ENCODE data around the gene ZNF148.
A peak's percentile ranks its signal among the peaks of the same experiment; 100 is the strongest.
"Not testable (repeated sequence)": the region's sequence is repeated elsewhere in the genome, so short reads cannot be mapped to it uniquely, and the experiment has no call there.

Gene ZNF148, protein sequence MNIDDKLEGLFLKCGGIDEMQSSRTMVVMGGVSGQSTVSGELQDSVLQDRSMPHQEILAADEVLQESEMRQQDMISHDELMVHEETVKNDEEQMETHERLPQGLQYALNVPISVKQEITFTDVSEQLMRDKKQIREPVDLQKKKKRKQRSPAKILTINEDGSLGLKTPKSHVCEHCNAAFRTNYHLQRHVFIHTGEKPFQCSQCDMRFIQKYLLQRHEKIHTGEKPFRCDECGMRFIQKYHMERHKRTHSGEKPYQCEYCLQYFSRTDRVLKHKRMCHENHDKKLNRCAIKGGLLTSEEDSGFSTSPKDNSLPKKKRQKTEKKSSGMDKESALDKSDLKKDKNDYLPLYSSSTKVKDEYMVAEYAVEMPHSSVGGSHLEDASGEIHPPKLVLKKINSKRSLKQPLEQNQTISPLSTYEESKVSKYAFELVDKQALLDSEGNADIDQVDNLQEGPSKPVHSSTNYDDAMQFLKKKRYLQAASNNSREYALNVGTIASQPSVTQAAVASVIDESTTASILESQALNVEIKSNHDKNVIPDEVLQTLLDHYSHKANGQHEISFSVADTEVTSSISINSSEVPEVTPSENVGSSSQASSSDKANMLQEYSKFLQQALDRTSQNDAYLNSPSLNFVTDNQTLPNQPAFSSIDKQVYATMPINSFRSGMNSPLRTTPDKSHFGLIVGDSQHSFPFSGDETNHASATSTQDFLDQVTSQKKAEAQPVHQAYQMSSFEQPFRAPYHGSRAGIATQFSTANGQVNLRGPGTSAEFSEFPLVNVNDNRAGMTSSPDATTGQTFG

DNA sequence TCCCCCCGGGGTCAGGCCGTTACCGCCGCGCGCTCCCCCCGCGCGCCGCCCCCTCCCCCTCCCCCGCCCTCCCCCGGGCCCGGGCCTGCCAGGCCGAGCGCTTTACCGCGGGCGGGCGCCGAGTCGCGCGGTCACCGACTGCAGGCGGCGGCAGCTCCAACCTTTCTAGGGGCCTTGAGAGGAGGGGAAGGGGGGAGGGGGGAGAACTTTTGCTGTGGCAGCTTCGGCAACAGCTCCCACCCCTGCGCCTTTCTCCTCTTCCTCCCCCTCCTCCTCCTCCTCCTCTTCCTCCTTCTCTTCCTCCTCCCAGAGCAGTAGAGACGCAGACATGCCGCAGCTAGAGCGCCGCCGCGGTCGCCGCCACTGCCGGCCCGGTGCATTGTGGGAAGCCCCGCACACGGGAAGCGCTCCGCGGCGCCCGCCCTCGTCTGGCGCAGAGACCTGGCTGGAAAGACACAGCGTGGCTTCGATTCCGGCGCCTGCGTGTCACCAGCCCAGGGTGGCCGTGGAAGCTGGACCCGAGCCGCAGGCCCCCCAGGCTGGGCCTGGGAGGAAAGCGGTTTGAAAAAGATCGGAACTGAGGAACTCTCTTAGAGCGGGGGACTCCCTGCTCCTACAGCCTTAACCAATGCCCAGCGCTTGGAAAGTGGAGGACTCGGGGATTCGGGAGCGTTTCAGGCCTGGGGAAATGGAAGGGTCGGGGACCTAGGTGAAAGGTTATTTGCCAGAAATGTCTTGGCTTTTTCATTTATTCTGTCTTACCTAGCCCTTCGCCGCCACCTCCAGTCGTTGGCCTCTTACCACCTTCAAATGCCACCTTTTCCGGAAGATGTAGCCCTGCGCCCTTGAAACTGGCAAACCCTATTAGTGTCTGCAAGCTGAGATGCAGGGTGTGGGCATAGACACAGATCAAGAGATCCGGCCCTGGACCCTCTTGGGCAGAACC lies at the start of gene ZNF148:
TSS of gene ZNF148 (minus strand) at position 330 of the 946 bp plus-strand sequence. CDS start 61,685 bp downstream, outside the sequence.
- peak; percentile 86 for DNase-seq (ENCODE audit: low read depth)

DNA sequence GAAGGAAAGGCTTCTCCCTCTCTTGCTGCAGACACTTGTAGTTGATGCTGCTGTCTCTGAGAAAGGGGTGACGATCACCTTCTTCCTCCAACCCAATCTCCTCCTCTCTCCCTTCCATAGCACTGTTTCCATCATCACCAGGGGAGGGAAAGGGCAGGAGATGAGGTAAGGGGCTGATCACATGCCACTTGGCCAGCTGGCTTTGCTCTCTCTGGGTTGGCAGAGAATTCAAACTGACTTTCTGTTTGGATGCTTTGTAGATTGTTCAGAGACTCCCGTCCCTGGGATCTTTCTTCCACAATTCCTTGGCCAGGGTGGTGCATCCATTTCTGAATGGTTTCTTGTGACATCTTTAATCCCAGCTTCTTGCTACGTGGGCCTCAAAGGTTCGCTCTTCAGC lies 43.2 kb upstream of the ZNF148 start:
- DNase-seq (ENCODE audit: low read depth), result no peak

DNA sequence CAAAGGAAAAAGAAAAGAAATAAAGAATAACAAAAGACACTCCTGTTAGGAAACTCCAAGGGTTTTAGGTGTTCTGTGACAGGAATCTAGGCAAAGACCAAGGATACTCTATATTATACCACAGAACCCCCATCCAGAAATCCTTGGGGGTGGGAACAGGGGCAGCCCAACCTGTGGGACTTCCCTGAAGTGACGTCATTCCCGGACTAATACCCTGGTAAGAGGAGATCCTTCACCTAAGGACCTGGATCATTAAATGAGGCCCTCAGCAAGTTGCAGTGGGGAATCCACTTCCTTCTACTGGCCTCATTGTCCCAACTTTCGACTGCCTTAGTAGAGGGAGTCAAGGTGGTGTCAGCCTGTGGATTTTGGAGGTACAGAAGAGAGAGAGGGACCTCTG lies 41.1 kb upstream of the ZNF148 start:
- no peak for DNase-seq (ENCODE audit: low read depth)

DNA sequence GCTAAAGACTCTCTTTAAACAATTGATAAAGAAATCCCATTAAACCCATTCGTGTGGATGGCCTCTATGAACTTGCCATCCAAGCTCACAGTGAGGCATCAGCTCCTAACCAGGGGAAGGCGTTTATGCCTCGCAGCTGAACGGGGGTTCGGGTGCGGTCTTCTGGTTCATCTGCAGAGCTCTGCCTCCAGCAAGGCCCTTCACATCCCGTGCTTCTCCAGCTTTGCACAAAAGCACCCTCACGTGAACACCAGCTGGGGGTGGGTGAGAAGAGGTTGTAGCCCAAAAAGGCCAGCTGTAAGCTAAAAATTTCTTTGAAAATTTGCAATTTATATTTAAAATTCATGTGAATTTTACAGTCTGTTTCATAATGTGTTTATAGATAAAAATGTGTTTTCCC lies 39.5 kb upstream of the ZNF148 start:
- no peak for DNase-seq (ENCODE audit: low read depth)

DNA sequence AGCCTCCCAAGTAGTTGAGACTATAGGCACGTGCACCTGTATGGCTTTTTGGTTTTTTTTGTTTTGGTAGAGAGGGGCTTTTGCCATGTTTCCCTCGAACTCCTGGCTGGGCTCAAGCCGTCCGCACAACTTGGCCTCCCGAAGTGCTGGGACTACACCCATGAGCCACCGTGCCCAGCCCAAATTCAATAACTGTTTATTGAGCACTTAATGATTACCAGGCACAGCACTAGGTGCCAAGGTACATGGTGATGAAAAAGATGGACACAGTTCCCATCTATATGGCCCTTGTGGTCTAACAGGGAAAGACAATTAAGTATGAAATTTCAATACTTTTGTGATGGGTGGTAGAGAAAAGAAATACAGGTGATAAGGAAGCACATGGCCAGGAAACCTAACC lies 35.8 kb upstream of the ZNF148 start:
- DNase-seq (ENCODE audit: low read depth), result no peak

DNA sequence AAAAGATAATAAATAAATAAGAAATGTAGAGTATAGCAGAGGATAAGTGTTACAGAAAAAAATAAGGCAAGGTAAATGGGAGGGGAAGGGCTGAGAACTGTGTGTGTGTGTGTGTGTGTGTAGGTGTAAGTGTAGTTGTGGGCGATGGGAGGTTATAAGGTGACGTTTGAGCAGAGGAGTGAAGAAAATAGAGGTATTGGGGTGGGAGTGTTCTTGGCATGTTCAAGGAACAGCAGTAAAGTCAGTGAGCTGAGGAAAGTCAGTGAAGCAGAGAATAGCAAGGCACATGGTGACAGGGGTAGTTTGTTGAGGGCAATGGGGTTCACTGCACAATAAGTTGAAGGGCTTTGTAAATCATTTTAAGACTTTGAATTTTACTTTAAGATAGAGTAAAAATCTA lies 30.9 kb upstream of the ZNF148 start:
- DNase-seq (ENCODE audit: low read depth), result no peak

DNA sequence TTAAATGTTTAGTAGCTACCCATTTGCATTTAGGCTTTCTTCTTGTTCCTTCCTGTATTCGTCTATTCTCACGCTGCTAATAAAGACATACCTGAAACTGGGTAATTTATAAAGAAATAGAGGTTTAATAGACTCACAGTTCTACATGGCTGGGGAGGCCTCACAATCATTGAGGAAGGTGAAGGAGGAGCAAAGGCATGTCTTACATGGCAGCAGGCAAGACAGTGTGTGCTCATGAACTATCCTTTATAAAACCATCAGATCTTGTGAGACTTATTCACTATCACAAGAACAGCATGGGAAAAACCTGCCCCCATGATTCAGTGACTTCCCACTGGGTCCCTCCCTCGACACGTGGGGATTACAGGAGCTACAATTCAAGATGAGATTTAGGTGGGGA lies 30.4 kb upstream of the ZNF148 start:
- DNase-seq (ENCODE audit: low read depth), result not testable (repeated sequence)

DNA sequence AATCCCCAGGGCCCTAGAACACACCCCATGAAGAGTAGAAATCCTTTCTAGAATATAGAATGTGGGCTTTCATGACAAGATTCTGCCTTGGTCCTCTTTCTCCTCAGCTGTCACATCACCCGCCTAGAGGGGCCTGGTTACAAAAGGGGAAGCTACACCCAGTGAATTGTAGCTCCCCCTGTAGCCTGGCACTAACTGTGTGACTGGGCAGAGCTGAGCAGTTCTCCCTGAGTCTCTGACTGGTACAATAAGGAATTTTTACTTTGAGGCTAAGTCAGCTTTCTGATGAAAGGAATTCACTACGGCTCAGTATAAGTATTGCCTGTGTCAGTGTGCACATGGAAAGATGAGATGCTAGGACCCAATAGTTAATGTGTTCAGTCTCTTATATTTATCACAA lies 28.7 kb upstream of the ZNF148 start:
- no peak for DNase-seq (ENCODE audit: low read depth)

DNA sequence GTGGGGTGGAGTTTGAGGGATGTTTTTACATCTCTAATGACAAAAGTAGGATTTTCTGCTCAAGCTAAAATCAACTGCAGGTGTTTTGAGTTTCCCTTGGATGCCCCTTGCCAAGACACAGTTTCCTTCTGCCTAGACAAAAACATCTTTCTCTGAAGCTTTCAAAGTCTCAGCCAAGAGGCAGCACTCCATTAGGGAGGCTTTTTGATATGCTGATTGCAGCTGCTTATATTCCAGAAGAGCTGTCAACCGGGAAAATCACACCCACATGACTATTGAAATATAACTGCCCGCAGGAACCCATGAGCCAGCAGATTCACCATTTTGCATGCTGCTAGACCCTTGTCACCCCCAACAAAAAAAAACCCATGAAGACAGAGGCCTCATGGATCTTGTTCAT lies 27.5 kb upstream of the ZNF148 start:
- DNase-seq (ENCODE audit: low read depth), result no peak

DNA sequence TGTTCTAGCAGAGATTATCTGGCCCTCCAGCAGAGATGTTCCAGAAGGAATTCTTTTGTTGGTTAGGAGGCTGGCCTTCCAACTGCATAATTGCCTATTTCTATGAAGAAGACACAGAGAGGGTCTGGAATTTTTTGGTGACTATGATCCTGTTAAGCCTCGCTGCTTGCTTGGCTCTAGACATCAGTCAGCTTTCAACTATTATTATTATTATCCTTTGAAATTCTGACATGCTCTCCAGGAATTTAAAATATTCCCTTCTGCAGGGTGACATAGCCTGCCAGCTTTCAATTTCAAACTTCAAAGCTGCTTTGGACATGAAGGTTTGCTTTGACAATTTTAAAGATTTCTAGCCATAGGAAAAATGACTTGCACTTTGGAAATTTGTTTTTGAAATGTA lies 26.3 kb upstream of the ZNF148 start:
- no peak for DNase-seq (ENCODE audit: low read depth)

DNA sequence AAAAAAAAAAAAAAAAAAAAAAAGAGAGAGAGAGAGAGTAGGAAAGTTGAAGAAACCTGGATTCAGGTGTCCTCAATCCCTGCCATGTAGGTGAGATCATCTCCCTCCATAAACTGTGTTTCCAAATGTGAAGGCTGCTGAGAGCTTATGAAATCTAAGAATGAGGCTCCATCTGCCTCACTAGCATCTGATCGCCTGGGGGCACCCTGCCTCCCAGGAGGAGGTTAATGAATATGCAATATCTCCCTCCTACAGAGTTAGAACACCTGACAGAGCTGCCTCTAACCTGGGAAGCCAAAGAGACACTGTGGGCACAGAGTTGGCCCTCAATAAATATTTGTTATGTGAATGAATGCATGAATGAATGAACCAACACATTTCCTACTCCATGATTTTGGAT lies 23.8 kb upstream of the ZNF148 start:
- no peak for DNase-seq (ENCODE audit: low read depth)

DNA sequence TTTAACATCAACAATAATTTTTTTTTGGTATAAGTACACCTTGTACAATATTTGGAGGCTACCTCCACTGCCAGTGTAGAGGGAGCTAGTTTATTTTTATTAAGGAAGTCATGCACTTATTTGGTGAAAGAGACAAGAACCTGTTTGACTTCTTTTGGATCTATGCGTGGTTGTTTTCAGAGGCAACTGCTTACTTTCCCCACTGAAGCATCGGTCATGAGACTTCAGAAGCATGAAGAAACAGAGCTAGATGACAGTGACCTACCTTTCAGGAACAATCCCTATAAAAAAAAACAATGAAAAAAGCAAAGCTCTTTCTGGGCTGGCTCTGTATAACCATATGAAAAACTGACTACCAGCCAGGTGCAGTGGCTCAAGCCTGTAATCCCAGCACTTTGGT lies 20.0 kb upstream of the ZNF148 start:
- no peak for DNase-seq (ENCODE audit: low read depth)

DNA sequence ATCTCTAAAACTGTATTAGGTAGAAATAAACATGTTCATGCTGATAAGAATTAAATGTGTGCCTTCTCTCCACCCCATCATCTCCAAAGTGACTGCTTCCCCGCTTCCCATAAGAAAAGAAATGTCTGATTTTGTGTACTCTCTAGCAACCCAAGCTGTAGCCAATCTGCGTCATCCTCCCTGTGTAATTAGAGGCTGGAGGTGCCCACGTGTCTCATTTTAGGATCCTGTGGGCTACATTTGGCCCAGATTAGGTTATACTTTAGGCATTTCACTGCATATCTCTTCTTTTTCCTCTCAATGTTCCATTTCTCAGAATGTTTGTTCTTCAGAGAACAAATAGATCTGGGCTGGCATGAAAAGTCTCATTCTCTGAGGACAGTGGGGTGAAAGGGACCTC lies 19.3 kb upstream of the ZNF148 start:
- DNase-seq (ENCODE audit: low read depth), result no peak

DNA sequence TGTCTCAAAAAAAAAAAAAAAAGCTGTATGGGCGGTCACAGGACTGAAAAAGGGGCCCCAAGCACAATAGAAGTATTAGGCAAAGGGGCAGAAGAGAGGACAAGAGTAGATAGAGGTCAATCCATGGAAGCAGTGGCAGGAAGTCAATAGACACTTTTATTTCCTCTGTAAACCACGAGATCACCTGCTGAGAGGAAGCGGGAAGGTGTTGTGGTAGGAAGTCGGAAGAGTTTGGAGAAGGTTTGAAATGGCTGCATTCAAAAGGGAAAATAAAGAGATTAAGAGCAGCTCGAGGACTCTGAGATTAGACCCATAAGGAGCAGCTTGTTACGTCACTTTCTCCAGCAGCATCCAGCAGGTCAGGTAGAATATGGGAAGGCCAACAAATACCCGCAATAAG lies 14.2 kb upstream of the ZNF148 start:
- no peak for DNase-seq (ENCODE audit: low read depth)

DNA sequence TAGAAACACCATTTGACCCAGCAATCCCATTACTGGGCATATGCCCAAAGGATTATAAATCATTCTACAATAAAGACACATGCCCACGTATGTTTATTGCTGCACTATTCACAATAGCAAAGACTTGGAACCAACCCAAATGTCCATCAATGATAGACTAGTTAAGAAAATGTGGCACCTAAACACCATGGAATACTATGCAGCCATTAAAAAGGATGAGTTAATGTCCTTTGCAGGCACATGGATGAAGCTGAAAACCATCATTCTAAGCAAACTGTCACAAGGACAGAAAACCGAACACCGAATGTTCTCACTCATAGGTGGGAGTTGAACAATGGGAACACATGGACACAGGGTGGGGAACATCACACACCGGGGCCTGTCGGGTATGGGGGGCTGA lies 13.2 kb upstream of the ZNF148 start:
- DNase-seq (ENCODE audit: low read depth), result not testable (repeated sequence)

DNA sequence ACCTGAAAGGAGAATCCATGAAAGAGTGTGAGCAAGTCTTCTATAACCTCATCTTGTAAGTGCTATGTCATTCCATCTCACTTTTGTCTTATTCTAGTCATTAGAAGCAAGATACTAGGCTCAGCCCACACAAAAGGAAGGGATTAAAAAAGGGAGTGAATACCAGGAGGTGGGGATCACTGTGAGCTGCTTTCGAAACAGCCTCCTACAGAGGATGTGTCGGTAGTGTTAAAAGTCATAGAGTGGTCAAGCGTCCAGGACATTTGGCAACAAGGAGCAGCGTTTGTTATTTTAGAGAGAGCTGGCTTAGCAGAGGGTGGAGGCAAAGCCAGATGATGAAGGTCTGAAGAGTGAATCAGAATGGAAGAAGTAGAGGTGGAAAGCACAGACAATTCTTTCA lies 11.7 kb upstream of the ZNF148 start:
- no peak for DNase-seq (ENCODE audit: low read depth)

DNA sequence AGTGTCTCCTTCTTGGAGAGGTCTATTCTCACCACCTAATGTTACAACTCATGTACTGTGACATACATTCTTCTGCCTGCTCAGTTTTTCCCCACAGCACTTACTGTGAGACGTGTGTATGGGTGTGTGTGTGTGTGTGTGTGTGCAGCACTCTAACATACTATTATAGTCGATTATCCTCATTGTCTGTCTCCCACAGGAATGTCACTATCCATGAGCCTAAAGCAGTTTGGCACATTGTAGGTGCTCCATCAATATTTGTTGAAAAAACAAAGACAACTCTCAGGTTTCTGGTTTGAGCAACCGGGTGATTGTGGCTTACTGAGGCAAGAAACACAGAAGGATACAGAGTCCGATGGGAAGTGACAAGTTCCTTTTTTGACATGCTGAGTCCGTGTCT lies 8.6 kb upstream of the ZNF148 start:
- no peak for DNase-seq (ENCODE audit: low read depth)

DNA sequence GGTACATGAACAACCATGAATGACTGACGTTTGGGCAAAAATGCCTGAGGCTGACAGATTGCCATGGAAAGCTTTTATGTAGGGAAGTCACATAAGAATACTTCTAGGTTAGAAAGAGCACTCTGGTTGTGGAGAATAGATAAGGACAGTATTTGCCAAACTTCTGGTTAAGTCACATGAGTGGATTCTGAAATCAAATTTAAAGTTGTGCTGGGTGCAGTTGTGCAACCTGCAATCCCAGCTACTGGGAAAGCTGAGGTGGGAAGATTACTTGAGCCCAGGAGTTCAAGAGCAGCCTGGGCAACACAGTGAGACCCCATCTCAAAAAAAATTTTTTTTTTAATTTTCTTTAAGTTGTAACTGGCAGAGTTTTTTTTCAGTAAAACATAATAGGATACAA lies 7.2 kb upstream of the ZNF148 start:
- DNase-seq (ENCODE audit: low read depth), result no peak

DNA sequence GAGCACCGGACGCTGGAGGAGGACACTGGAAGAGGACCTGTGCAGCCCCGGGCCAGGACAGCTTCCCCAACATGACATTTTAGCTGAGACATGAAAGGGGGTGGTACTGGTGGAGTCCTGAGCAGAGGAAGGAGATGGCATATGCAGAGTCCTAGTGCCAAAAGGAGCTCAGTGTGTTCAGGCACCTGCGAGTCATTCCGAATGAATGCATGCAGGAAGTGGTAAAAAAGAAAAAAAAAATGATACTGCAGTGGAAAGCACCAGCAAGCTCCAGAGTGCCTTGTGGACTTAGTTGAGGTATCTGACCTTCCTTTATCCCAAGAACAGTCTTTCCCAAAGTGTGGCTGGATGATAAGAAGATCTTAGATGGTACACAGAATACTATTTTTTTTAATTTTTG lies 6.6 kb upstream of the ZNF148 start:
- DNase-seq (ENCODE audit: low read depth), result no peak

DNA sequence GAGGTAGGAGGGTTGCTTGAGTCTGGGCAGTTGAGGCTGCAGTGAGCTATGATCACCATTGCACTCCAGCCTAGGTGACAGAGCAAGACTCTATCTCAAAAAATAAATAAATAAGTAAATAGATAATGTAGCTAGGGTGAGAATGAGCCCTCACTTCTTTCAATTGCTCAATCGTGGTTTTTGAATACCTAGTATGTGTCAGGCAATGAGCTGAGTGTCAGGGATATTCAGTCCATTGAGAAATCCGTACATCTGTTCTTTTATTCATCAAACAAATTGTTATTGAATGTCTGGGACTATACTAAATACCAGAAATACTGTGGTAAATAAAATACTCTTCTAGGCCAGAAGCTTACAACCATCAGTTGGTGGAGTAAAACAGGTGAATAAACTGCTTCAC lies 6.2 kb upstream of the ZNF148 start:
- DNase-seq (ENCODE audit: low read depth), result no peak

DNA sequence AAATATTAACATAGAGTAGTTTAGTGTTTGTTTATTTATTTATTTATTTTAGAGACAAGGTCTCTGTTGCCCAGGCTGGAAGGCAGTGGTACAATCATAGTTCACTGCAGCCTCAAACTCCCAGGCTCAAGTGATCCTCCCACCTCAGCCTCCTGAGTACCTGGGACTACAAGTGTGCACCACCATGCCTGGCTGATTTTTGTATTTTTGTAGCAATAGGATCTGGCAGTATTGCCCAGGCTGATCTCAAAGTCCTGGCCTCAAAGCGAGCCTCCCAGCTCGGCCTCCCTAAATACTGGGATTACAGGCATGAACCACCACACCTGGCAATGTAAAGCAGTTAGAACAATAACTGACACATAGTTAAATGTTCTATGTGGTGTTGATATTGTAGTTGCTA lies 4.4 kb upstream of the ZNF148 start:
- no peak for DNase-seq (ENCODE audit: low read depth)

DNA sequence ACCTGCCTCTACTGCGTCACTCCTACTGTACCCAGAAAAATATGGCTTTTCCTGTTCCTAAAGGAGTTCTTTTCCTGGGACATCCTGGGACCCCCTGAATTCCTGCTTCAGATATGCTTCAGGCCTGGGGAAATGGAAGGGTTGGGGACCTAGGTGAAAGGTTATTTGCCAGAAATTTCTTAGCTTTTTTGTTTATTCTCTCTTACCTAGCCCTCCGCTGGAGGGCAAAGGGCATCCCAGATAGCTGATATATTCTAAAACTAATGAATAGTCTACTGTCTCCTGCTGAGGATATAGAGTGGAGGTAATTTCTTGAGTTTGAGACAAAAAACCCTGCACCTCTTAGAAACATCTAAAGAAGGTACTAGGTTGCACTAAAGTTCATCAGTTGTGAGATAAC lies 3.6 kb upstream of the ZNF148 start:
- DNase-seq (ENCODE audit: low read depth), result no peak
